HEK293 (cell line): ENCODE data around the gene BBC3.

Experiments used
- KLF10 ChIP-seq: fragments of 450-650 bp; IDR thresholded peaks from 2 replicates; pipeline ENCODE4 v1.5.1; 2018; ENCODE audit warnings: missing biosample characterization, mild to moderate bottlenecking, missing genetic modification characterization
- KLF16 ChIP-seq: fragments of 450-650 bp; formaldehyde crosslinking; IDR thresholded peaks from 2 replicates; pipeline ENCODE4 v1.5.1; 2017; ENCODE audit warnings: missing biosample characterization, missing genetic modification characterization
- TCF7L2 ChIP-seq: IDR thresholded peaks from 2 replicates; pipeline ENCODE4 v1.6.1; 2011; ENCODE audit warnings: low read depth, mild to moderate bottlenecking, inconsistent platforms, low read length, moderate library complexity, borderline replicate concordance
- ZFP69B ChIP-seq: fragments of 450-650 bp; formaldehyde crosslinking; IDR thresholded peaks from 2 replicates; pipeline ENCODE4 v1.5.1; 2016; ENCODE audit warnings: missing biosample characterization, missing genetic modification characterization
- ZNF174 ChIP-seq: fragments of 450-650 bp; formaldehyde crosslinking; IDR thresholded peaks from 2 replicates; pipeline ENCODE4 v1.5.0; 2017; ENCODE audit warnings: missing biosample characterization, mild to moderate bottlenecking, missing genetic modification characterization
- ZNF175 ChIP-seq: fragments of 450-650 bp; formaldehyde crosslinking; IDR thresholded peaks from 2 replicates; pipeline ENCODE4 v1.5.1; 2016; ENCODE audit warnings: missing biosample characterization, missing genetic modification characterization
- ZNF24 ChIP-seq: fragments of 450-650 bp; formaldehyde crosslinking; IDR thresholded peaks from 2 replicates; pipeline ENCODE4 v1.5.1; 2016; ENCODE audit warnings: missing biosample characterization, missing genetic modification characterization
- ZNF311 ChIP-seq: fragments of 450-650 bp; formaldehyde crosslinking; IDR thresholded peaks from 2 replicates; pipeline ENCODE4 v1.5.1; 2017; ENCODE audit warnings: missing biosample characterization, missing genetic modification characterization, borderline replicate concordance
- ZNF596 ChIP-seq: fragments of 450-650 bp; IDR thresholded peaks from 2 replicates; pipeline ENCODE4 v1.5.0; 2018; ENCODE audit warnings: missing biosample characterization, mild to moderate bottlenecking, missing genetic modification characterization, moderate library complexity
- ZNF777 ChIP-seq: fragments of 450-650 bp; formaldehyde crosslinking; IDR thresholded peaks from 2 replicates; pipeline ENCODE4 v1.5.1; 2017; ENCODE audit warnings: missing biosample characterization, missing genetic modification characterization, borderline replicate concordance
- TF ChIP-seq, protein P1 (sequence below): fragments of 450-650 bp; formaldehyde crosslinking; IDR thresholded peaks from 2 replicates; pipeline ENCODE4 v1.5.1; 2016; ENCODE audit warnings: missing biosample characterization, missing genetic modification characterization

- TF ChIP-seq, protein P1, sequence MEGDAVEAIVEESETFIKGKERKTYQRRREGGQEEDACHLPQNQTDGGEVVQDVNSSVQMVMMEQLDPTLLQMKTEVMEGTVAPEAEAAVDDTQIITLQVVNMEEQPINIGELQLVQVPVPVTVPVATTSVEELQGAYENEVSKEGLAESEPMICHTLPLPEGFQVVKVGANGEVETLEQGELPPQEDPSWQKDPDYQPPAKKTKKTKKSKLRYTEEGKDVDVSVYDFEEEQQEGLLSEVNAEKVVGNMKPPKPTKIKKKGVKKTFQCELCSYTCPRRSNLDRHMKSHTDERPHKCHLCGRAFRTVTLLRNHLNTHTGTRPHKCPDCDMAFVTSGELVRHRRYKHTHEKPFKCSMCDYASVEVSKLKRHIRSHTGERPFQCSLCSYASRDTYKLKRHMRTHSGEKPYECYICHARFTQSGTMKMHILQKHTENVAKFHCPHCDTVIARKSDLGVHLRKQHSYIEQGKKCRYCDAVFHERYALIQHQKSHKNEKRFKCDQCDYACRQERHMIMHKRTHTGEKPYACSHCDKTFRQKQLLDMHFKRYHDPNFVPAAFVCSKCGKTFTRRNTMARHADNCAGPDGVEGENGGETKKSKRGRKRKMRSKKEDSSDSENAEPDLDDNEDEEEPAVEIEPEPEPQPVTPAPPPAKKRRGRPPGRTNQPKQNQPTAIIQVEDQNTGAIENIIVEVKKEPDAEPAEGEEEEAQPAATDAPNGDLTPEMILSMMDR (tag by site-specific recombination): no peak
- TF ChIP-seq ZNF175 (tag by site-specific recombination) (no peak), KLF10 (tag by site-specific recombination) (no peak; the same call in 1 of the 2 replicates), ZNF777 (tag by site-specific recombination) (no peak), ZNF311 (tag by site-specific recombination) (no peak), ZNF596 (tag by site-specific recombination) (no peak), KLF16 (tag by site-specific recombination) (no peak), ZNF174 (tag by site-specific recombination) (no peak), ZFP69B (no peak), ZNF24 (tag by site-specific recombination) (no peak), TCF7L2 (no peak)
Measured at GRCh38 chr19:47274891-47275761, 44.1 kb upstream of the BBC3 start.
